ENCODE data around the gene AGMAT.

Gene AGMAT

DNA sequence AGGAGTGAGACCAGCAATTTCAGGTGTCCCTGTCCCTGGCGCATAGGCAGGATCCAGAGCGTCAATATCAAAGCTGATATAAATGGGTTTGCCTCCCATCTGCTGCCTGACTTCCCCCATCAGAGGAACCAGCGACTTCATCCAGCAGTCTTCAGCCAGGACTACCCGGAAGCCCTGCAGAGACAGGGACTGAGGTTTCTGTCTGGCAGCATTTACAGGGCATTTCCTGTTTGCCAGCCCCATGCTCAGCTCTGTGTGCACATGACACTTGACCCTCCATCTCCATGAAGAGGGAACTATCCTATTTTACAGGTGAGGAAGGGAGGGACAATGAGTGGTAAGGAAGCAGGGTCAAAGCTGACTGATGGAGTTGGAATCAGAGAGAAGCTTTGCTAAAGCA is 7.2 kb downstream of the AGMAT start:
- Histone ChIP-seq H3K36me3 (ENCODE audit: low read length) (no peaks in the 10 kb centered on the region), H3K9me3 (ENCODE audit: insufficient read depth, low read length) (no peaks in the 10 kb centered on the region), H3F3A (ENCODE audit: insufficient read depth) (peaks cover 8% of the 10 kb centered on the region; the same call in 1 of the 2 replicates), H4K20me1 (ENCODE audit: low read depth, low read length) (no peaks in the 10 kb centered on the region), H3K27me3 (ENCODE audit: low read length) (no peaks in the 10 kb centered on the region), H3K9ac (ENCODE audit: low read length) (no peak overlapping the region), H3K4me3 (ENCODE audit: insufficient read depth, low read length, poor library complexity, severe bottlenecking) (no peak overlapping the region), H3K9me2 (replicated peaks; ENCODE audit: insufficient read depth, low read length) (no peaks in the 10 kb centered on the region), H3K79me2 (ENCODE audit: insufficient read depth, low read length) (no peaks in the 10 kb centered on the region), H3K4me2 (ENCODE audit: low read depth, low read length, poor library complexity, severe bottlenecking) (no peak overlapping the region), H2AFZ (ENCODE audit: low read depth, low read length, severe bottlenecking) (no peak overlapping the region), H3K27ac (ENCODE audit: low read depth, low read length) (no peak overlapping the region)
- no peak for TF ChIP-seq EZH2phosphoT487 (conservative IDR thresholded peaks at IDR 0.05; ENCODE audit: low read length)
- TF ChIP-seq, protein P1, sequence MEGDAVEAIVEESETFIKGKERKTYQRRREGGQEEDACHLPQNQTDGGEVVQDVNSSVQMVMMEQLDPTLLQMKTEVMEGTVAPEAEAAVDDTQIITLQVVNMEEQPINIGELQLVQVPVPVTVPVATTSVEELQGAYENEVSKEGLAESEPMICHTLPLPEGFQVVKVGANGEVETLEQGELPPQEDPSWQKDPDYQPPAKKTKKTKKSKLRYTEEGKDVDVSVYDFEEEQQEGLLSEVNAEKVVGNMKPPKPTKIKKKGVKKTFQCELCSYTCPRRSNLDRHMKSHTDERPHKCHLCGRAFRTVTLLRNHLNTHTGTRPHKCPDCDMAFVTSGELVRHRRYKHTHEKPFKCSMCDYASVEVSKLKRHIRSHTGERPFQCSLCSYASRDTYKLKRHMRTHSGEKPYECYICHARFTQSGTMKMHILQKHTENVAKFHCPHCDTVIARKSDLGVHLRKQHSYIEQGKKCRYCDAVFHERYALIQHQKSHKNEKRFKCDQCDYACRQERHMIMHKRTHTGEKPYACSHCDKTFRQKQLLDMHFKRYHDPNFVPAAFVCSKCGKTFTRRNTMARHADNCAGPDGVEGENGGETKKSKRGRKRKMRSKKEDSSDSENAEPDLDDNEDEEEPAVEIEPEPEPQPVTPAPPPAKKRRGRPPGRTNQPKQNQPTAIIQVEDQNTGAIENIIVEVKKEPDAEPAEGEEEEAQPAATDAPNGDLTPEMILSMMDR (IDR thresholded peaks at IDR 0.05; ENCODE audit: insufficient read depth, low read length, poor library complexity, severe bottlenecking): no peak

DNA sequence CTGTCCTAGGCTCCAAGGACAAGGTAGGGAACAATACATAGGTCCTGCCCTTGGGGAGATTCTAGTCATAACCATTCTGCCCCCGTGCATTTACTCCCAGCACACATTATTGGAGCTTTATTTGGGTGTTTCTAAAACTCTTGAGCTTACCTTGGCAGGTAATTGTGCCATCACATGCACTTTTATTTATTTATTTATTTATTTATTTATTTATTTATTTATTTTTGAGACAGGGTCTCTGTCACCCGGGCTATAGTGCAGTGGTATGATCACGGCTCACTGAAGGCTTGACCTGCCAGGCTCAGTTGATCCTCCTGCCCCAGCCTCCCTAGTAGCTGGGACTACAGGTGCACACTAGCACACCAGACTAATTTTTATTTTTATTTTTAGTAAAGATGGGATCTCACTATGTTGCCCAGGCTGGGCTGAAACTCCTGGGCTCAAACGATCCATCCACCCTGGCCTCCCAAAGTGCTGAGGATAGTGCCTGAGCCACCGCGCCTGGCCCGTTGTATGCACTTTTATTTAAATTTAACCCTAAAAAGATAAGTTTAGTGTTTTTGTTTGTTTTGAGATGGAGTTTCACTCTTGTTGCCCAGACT is 9.2 kb downstream of the AGMAT start:
- no peak overlapping the region for H3K27ac ChIP-seq (ENCODE audit: low read depth, low read length)
- H2AFZ ChIP-seq (ENCODE audit: low read depth, low read length, severe bottlenecking): no peak overlapping the region
- no peak overlapping the region for H3K4me3 ChIP-seq (ENCODE audit: insufficient read depth, low read length, poor library complexity, severe bottlenecking)
- H3K9me2 ChIP-seq (replicated peaks; ENCODE audit: insufficient read depth, low read length): no peaks in the 10 kb centered on the region
- H3K9me3 ChIP-seq (ENCODE audit: insufficient read depth, low read length): no peaks in the 10 kb centered on the region
- H3F3A ChIP-seq (ENCODE audit: insufficient read depth): peaks cover 18% of the 10 kb centered on the region
- no peaks in the 10 kb centered on the region for H3K79me2 ChIP-seq (ENCODE audit: insufficient read depth, low read length)
- H3K9ac ChIP-seq (ENCODE audit: low read length): no peak overlapping the region
- no peaks in the 10 kb centered on the region for H3K27me3 ChIP-seq (ENCODE audit: low read length)
- H4K20me1 ChIP-seq (ENCODE audit: low read depth, low read length): no peaks in the 10 kb centered on the region
- H3K4me2 ChIP-seq (ENCODE audit: low read depth, low read length, poor library complexity, severe bottlenecking): no peak overlapping the region
- no peaks in the 10 kb centered on the region for H3K36me3 ChIP-seq (ENCODE audit: low read length)
- TF ChIP-seq, protein P1 (IDR thresholded peaks at IDR 0.05; ENCODE audit: insufficient read depth, low read length, poor library complexity, severe bottlenecking): no peak
- no peak for TF ChIP-seq EZH2phosphoT487 (conservative IDR thresholded peaks at IDR 0.05; ENCODE audit: low read length)

- no peak overlapping the region for H3K27ac ChIP-seq (ENCODE audit: low read depth, low read length)
- H4K20me1 ChIP-seq (ENCODE audit: low read depth, low read length): no peaks in the 10 kb centered on the region
- no peaks in the 10 kb centered on the region for H3K9me3 ChIP-seq (ENCODE audit: insufficient read depth, low read length)
- no peak overlapping the region for H3K4me2 ChIP-seq (ENCODE audit: low read depth, low read length, poor library complexity, severe bottlenecking)
- no peak overlapping the region for H3K9ac ChIP-seq (ENCODE audit: low read length)
- no peaks in the 10 kb centered on the region for H3K36me3 ChIP-seq (ENCODE audit: low read length)
- H3K79me2 ChIP-seq (ENCODE audit: insufficient read depth, low read length): no peaks in the 10 kb centered on the region
- no peak for TF ChIP-seq EZH2phosphoT487 (conservative IDR thresholded peaks at IDR 0.05; ENCODE audit: low read length)
- TF ChIP-seq, protein P1 (IDR thresholded peaks at IDR 0.05; ENCODE audit: insufficient read depth, low read length, poor library complexity, severe bottlenecking): no peak
- no peaks in the 10 kb centered on the region for H3K9me2 ChIP-seq (replicated peaks; ENCODE audit: insufficient read depth, low read length)
- H3K4me3 ChIP-seq (ENCODE audit: insufficient read depth, low read length, poor library complexity, severe bottlenecking): no peak overlapping the region
- H3F3A ChIP-seq (ENCODE audit: insufficient read depth): peaks cover 22% of the 10 kb centered on the region
- no peaks in the 10 kb centered on the region for H3K27me3 ChIP-seq (ENCODE audit: low read length)
- H2AFZ ChIP-seq (ENCODE audit: low read depth, low read length, severe bottlenecking): no peak overlapping the region
Measured at GRCh38 chr1:15574741-15575140, 10.1 kb downstream of the AGMAT start.

All from SU-DHL-6 (cell line).